ENCODE results near the gene RAB30. TPM values are rescaled to one million over a fixed set of nuclear protein-coding genes. Genes with fewer than 3 reads are reported as not detected.

The RAB30 gene
- total RNA-seq, 1 donor from 2014 or later: 8.8 TPM

GRCh38 chr11:83070731-83071566 is 748 bp downstream of the RAB30 start:
- ATAC-seq (peak; percentile 46), DNase-seq (ENCODE audit: low spot score) (peak; percentile 59)

- DNase-seq (ENCODE audit: low spot score): no peak
Observed at GRCh38 chr11:83070044-83070701, 1.5 kb downstream of the RAB30 start.

GRCh38 chr11:83069441-83070043 is 2.2 kb downstream of the RAB30 start:
- ATAC-seq: no peak
- no peak for DNase-seq (ENCODE audit: low spot score)

More at GRCh38 chr11:83070044-83070701, 1.5 kb downstream of the RAB30 start:
- no peak for ATAC-seq

GRCh38 chr11:83068568-83068967 is 3.1 kb downstream of the RAB30 start:
- DNase-seq (ENCODE audit: low spot score) (no peak), ATAC-seq (no peak)

- no peak for DNase-seq (ENCODE audit: low spot score)
- no peak for ATAC-seq
Observed at GRCh38 chr11:83064011-83064410, 7.7 kb downstream of the RAB30 start.

- ATAC-seq (peak; percentile 65), DNase-seq (ENCODE audit: low spot score) (no peak)
Observed at GRCh38 chr11:83063073-83063754, 8.5 kb downstream of the RAB30 start.

- no peak for ATAC-seq
Observed at GRCh38 chr11:83061883-83062282, 9.8 kb downstream of the RAB30 start.

GRCh38 chr11:83060965-83061364 is 10.7 kb downstream of the RAB30 start:
- ATAC-seq: no peak

More at GRCh38 chr11:83061883-83062282, 9.8 kb downstream of the RAB30 start:
- DNase-seq (ENCODE audit: low spot score): no peak

GRCh38 chr11:83057721-83058120 is 14.0 kb downstream of the RAB30 start:
- DNase-seq (ENCODE audit: low spot score): no peak
- ATAC-seq: no peak

More at GRCh38 chr11:83060965-83061364, 10.7 kb downstream of the RAB30 start:
- DNase-seq (ENCODE audit: low spot score): no peak

GRCh38 chr11:83056611-83057010 is 15.1 kb downstream of the RAB30 start:
- ATAC-seq: no peak
- DNase-seq (ENCODE audit: low spot score): no peak

- DNase-seq (ENCODE audit: low spot score) (no peak), ATAC-seq (no peak)
Observed at GRCh38 chr11:83056204-83056603, 15.5 kb downstream of the RAB30 start.

- ATAC-seq (peak; percentile 70), DNase-seq (ENCODE audit: low spot score) (no peak)
Observed at GRCh38 chr11:83054904-83055380, 16.8 kb downstream of the RAB30 start.

- DNase-seq (ENCODE audit: low spot score) (no peak), ATAC-seq (no peak)
Observed at GRCh38 chr11:83054001-83054400, 17.7 kb downstream of the RAB30 start.

- peak; percentile 51 for ATAC-seq
Observed at GRCh38 chr11:83051760-83052671, 19.7 kb downstream of the RAB30 start.

GRCh38 chr11:83047515-83048225 is 24.0 kb downstream of the RAB30 start:
- no peak for DNase-seq (ENCODE audit: low spot score)
- ATAC-seq: no peak

More at GRCh38 chr11:83051760-83052671, 19.7 kb downstream of the RAB30 start:
- DNase-seq (ENCODE audit: low spot score): no peak

GRCh38 chr11:83046621-83047172 is 25.0 kb downstream of the RAB30 start:
- DNase-seq (ENCODE audit: low spot score) (no peak), ATAC-seq (peak; percentile 26)

GRCh38 chr11:83044958-83045712 is 26.6 kb downstream of the RAB30 start:
- ATAC-seq (no peak), DNase-seq (ENCODE audit: low spot score) (no peak)

Measured in left lobe of liver (tissue), 2 donors.